Effector CD8-positive, alpha-beta T cell (primary cell): Measurements from ENCODE around the gene SEC24C.
"Not testable (repeated sequence)": the region's sequence is repeated elsewhere in the genome, so short reads cannot be mapped to it uniquely, and the experiment has no call there.

Experiments
- DNase-seq: peaks from one replicate; lab custom pipeline; 2025; lab: John Stamatoyannopoulos, UW

Gene SEC24C

GRCh38 chr10:73772281-73773151, 28.3 kb downstream of the SEC24C start:
- DNase-seq: peak; percentile 57

GRCh38 chr10:73773152-73773879, 29.1 kb downstream of the SEC24C start:
- DNase-seq: no peak

GRCh38 chr10:73774637-73775036, 30.5 kb downstream of the SEC24C start:
- no peak for DNase-seq

- DNase-seq: no peak
Measured at GRCh38 chr10:73779018-73779417, 34.8 kb downstream of the SEC24C start.

GRCh38 chr10:73779539-73780197, 35.5 kb downstream of the SEC24C start:
- no peak for DNase-seq

- DNase-seq: no peak
Measured at GRCh38 chr10:73780301-73780700, 36.1 kb downstream of the SEC24C start.

GRCh38 chr10:73780966-73781365, 36.8 kb downstream of the SEC24C start:
- DNase-seq: no peak

- DNase-seq: no peak
Measured at GRCh38 chr10:73781548-73781878, 37.3 kb downstream of the SEC24C start.

GRCh38 chr10:73781879-73782748, 37.9 kb downstream of the SEC24C start, which contains the start of gene CHCHD1:
Gene CHCHD1 (plus strand): TSS chr10:73782048. CDS start chr10:73782076, 28 bp downstream.
- DNase-seq: peak; percentile 86

- no peak for DNase-seq
Measured at GRCh38 chr10:73782749-73783085, 38.5 kb downstream of the SEC24C start.

GRCh38 chr10:73785211-73785720, 41.1 kb downstream of the SEC24C start, which contains the start of gene ZSWIM8:
Gene ZSWIM8 (plus strand): TSS chr10:73785606. CDS start chr10:73785879, 273 bp downstream.
- DNase-seq: peak; percentile 89

- DNase-seq: peak; percentile 32
Measured at GRCh38 chr10:73785721-73786511, 41.7 kb downstream of the SEC24C start.

- no peak for DNase-seq
Measured at GRCh38 chr10:73786512-73786885, 42.3 kb downstream of the SEC24C start.

GRCh38 chr10:73787031-73787800, 43.0 kb downstream of the SEC24C start:
- DNase-seq: not testable (repeated sequence)

- DNase-seq: no peak
Measured at GRCh38 chr10:73788864-73789658, 44.9 kb downstream of the SEC24C start.

- DNase-seq: no peak
Measured at GRCh38 chr10:73789659-73790055, 45.5 kb downstream of the SEC24C start.

- DNase-seq: no peak
Measured at GRCh38 chr10:73790886-73791625, 46.9 kb downstream of the SEC24C start.

- DNase-seq: no peak
Measured at GRCh38 chr10:73791871-73792400, 47.8 kb downstream of the SEC24C start.
